ENCODE measurements around the gene CA10. TPM values are rescaled to one million over a fixed set of nuclear protein-coding genes. Genes with fewer than 3 reads are reported as not detected.

CA10 gene
- total RNA-seq, 2 donors from 2014 or later: 0.15 to 0.96 TPM

DNA sequence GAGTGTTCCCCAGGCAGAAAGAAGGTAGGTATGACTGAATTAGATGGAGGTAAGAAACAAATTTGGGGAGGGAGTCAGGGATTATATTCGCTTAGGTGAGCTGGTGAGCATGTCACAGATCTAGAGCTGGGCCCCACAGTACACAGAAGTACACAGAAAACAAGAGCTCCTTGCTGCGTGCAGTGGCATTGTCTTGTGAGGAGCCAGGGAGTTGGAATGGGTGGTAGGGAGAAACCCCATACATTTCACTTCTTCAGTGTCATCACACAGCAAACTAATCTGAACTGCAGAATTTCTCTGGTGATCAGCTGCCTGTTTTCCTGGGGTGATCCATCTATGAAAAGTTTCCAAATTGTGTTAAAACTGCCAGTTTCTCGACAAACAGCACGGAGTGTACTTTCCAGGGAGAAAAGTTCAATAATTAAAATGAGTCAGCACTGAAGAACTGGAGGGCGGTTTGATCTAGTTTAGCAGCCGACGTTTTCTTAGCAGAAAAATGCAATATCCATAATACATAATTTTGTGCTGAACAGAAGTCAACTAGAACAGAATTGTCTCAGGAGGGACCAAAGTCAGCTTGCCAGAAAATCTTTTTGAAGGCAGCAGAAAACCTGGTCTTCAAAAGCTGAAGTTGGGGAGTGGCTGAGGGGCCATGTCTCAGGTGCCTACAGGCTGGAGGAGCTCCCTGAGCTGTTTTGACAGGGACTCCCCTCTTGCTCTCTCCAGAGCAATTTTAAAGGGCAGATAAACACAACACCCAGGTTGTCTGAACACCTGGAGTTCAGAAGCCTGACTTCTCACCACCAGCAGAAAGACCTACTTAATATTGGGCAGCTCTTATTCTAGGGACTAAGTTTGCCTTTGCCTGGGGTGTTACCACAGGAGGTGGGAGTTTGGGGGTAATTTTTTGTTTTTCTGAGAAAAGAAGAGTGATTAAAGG is 448.6 kb downstream of the CA10 start:
- Mint-ChIP-seq H3K27me3 (peaks cover 61% of the 10 kb centered on the region), H3K4me1 (no peaks in the 10 kb centered on the region), H3K4me3 (no peak overlapping the region), H3K27ac (no peak overlapping the region), H3K36me3 (ENCODE audit: low read depth) (peaks cover 2% of the 10 kb centered on the region)
- H3K9me3 ChIP-seq (ENCODE audit: control insufficient read depth, low read length, poor library complexity, severe bottlenecking): no peaks in the 10 kb centered on the region
- no peak for ATAC-seq
- DNase-seq: no peak

DNA sequence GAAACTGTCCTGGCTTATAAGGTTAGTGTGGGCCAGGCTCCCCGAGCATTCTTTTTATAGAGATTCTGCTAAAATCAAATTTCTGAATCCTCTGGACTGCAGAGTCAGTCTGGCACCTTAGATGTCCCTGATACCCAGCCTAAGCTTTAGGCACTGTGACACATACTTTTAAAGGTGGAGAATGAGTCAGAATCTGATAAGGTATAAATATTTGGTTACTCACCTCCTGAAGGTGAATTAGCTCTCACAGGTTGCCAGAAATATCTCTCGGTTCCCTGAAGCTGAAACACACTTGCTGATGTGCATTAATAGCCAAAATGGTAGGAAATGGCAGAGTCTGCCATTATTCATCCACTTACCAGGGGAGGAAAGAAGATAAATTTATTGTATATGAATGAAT is 451.3 kb downstream of the CA10 start:
- no peak for DNase-seq
- Mint-ChIP-seq H3K27ac (no peak overlapping the region), H3K36me3 (ENCODE audit: low read depth) (peaks cover 3% of the 10 kb centered on the region), H3K27me3 (peaks cover 72% of the 10 kb centered on the region), H3K4me3 (no peak overlapping the region), H3K4me1 (no peaks in the 10 kb centered on the region)
- no peak for ATAC-seq
- H3K9me3 ChIP-seq (ENCODE audit: control insufficient read depth, low read length, poor library complexity, severe bottlenecking): no peaks in the 10 kb centered on the region

DNA sequence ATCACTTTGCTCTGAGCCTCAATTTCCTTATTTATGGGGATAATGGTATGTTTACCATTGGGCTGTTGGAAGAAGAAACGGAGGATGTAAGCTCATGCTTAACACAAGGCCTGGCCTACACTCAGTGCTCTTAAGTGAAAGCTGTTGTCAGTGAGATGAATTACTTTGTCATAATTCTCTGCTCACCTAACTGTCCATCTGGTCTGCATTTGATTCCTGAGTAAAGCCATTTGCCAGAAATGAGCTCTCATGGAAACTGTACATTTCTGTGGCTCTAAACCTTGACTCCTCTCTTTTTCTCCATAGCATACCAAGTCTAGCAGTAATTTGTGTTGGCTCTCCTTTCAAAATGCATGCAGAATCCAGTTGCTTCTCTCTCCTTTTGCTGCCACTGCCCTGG is 452.4 kb downstream of the CA10 start:
- DNase-seq: no peak
- no peak overlapping the region for H3K4me3 Mint-ChIP-seq
- no peak for ATAC-seq
- H3K4me1 Mint-ChIP-seq: no peaks in the 10 kb centered on the region
- H3K27me3 Mint-ChIP-seq: peaks cover 65% of the 10 kb centered on the region
- H3K36me3 Mint-ChIP-seq (ENCODE audit: low read depth): peaks cover 3% of the 10 kb centered on the region
- H3K27ac Mint-ChIP-seq: no peak overlapping the region
- no peaks in the 10 kb centered on the region for H3K9me3 ChIP-seq (ENCODE audit: control insufficient read depth, low read length, poor library complexity, severe bottlenecking)

DNA sequence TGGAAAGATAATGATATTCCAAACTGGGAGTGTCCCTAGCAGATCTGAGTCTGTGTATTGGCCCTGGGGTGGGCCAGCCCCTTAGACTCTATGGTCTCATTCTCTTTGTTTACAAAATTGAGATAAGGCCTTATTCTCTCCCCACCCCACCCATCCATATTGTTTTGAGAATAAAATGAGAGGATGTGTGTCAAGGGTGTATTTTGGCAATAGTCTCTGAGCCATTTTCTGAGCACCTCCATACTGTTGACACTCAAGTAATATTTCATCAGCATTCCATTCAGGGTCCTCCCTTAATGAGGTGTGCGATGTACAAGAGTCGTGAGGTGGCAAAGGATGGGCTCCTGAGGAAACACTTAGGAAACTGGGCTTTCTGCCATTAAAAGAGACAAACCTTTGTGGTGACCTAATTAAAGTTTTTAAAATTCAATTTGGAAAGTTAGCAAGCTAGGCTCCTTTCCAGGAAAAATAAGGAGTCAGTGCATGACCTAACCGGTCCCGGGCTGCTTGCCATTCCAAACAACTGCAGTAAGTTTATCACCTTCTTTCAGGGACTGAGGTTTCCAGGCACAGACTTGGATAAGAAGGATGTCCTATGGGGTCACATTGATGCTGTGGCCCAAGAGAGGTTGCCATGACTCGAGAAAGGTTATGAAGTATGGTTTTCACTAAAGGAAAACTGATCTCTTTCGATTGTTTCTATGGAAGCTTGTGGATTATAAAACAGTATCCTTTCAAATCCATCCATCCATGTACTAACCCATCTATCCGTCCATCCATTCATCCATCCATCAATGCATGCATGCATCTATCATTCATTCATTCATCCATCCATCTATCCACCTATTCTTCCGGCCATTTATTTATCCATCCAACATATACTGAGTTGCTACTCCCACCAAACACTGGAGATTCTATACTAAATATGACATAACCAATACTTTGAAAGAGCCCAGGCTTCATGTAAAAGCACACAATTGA is 454.9 kb downstream of the CA10 start:
- H3K4me1 Mint-ChIP-seq: no peaks in the 10 kb centered on the region
- ATAC-seq: no peak
- H3K9me3 ChIP-seq (ENCODE audit: control insufficient read depth, low read length, poor library complexity, severe bottlenecking): no peaks in the 10 kb centered on the region
- DNase-seq: no peak
- peaks cover 59% of the 10 kb centered on the region for H3K27me3 Mint-ChIP-seq
- peaks cover 6% of the 10 kb centered on the region for H3K36me3 Mint-ChIP-seq (ENCODE audit: low read depth)
- no peak overlapping the region for H3K4me3 Mint-ChIP-seq
- H3K27ac Mint-ChIP-seq: no peak overlapping the region

DNA sequence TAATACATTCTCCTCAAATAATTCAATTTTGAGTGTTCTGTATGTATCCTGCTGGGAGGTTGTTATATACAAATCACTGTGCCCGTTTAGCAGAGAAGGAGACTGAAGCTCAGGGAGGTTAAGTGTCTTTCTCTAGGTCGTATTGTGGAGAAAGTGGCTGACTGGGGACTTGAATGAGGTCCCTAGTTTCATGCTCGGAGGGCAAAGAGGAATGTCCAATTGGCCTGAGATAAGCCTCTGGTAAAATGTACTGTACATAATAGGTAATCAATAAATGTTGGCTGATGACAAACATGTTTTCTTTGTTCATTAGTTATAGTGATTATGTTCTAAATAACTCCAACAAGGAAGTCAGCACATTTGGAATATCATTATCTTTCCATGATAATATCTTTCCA is 455.6 kb downstream of the CA10 start:
- Mint-ChIP-seq H3K27me3 (peaks cover 59% of the 10 kb centered on the region), H3K36me3 (ENCODE audit: low read depth) (peaks cover 6% of the 10 kb centered on the region), H3K27ac (no peak overlapping the region), H3K4me3 (no peak overlapping the region), H3K4me1 (no peaks in the 10 kb centered on the region)
- ATAC-seq (no peak), DNase-seq (no peak)
- no peaks in the 10 kb centered on the region for H3K9me3 ChIP-seq (ENCODE audit: control insufficient read depth, low read length, poor library complexity, severe bottlenecking)

DNA sequence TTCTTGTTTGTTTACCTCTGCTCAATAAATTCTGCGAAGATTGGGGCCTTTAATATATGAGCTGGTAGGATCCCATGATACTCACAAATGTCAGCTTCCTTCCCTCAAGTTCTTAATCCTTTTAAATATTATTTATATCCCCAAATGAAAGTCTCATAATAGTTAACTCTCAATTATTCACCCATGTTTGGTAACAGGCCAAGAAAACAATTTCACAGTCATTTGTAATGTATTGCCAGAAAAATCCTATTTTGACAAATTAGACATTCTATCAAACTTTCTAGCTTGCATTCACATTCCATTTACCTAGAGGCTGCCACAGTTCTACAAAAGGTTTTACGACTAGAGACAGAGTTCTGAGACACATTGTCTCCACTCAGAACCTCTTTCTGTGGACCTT is 457.0 kb downstream of the CA10 start:
- Mint-ChIP-seq H3K27ac (no peak overlapping the region), H3K36me3 (ENCODE audit: low read depth) (peaks cover 6% of the 10 kb centered on the region), H3K27me3 (peaks cover 47% of the 10 kb centered on the region), H3K4me1 (no peaks in the 10 kb centered on the region), H3K4me3 (no peak overlapping the region)
- DNase-seq (no peak), ATAC-seq (no peak)
- H3K9me3 ChIP-seq (ENCODE audit: control insufficient read depth, low read length, poor library complexity, severe bottlenecking): no peaks in the 10 kb centered on the region

DNA sequence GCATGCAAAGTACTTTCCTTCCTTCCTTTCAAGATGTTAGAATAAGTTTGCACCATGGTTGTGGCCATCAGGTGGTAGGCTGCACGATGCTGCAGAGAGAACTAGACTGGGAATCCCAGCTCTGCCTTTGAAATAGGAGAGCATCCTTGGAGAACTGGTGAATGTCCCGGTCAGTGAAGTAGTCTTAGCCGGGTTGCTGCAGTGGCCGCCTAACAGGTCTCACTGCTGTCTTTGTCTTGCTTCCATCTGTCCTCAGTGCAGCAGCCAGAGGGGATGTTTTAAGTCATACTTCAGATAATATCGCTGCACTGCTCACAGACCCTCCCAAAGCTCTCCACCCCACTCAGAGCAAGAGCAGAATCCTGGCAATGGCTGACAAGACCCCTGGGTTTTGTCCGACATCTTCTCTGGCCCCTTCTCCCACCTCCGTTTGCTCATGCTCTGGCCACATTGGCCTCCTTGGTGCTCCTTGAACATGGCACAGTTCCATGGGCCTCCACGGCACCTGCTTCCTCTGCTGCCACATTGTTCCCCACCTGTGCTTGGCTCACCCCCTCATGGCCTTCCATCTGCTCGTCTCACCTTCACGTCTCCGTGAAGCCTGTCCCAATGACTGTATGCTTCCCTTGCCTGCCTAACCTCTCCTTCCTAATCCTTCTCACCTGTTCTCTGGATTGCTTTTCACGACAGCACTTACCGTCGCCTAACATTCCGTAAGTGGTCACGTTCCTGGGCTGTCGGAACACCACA is 458.3 kb downstream of the CA10 start:
- Mint-ChIP-seq H3K27ac (no peak overlapping the region), H3K4me3 (no peak overlapping the region), H3K4me1 (no peaks in the 10 kb centered on the region), H3K27me3 (peaks cover 38% of the 10 kb centered on the region), H3K36me3 (ENCODE audit: low read depth) (peaks cover 6% of the 10 kb centered on the region)
- no peaks in the 10 kb centered on the region for H3K9me3 ChIP-seq (ENCODE audit: control insufficient read depth, low read length, poor library complexity, severe bottlenecking)
- DNase-seq: no peak
- ATAC-seq: no peak

DNA sequence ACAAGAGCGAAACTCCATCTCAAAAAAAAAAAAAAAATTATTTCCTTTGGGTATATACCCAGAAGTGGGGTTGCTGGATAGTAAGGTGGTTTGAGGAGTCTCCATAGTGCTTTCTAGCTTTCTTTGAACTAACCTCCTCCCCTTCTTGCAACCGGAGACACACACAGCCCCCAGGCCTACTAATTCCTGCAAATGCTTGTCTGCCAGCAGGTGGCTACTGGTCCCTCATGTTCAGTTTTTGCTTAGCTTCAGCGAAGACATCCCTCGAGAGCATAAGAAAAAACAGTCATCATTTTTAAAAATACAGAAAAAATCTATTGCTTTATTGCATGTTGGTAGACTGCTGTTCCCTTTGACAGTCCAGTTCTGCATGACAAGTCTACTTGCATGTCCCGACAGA is 459.2 kb downstream of the CA10 start:
- Mint-ChIP-seq H3K4me1 (no peaks in the 10 kb centered on the region), H3K36me3 (ENCODE audit: low read depth) (peaks cover 4% of the 10 kb centered on the region), H3K4me3 (no peak overlapping the region), H3K27me3 (peaks cover 31% of the 10 kb centered on the region), H3K27ac (no peak overlapping the region)
- no peaks in the 10 kb centered on the region for H3K9me3 ChIP-seq (ENCODE audit: control insufficient read depth, low read length, poor library complexity, severe bottlenecking)
- DNase-seq (no peak), ATAC-seq (no peak)

DNA sequence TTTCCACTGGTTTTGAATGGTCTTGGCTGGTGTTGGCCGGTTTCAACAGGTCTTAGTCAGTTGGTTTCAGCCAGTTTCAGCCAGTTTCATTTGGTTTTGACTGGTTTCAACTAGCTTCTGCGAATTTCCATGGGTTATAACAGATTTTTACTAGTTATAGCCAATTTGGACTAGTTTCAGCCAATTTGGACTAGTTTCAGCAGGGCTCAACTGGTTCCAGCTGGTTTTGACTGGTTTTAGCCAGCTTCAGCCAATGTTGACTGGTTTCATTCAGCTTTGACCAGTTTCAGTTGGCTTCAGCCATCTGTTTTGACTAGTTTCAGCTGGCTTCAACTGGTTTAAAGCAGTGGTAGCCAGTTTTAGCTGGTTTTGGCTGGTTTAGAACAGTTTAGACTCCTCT is 465.6 kb downstream of the CA10 start:
- H3K4me1 Mint-ChIP-seq: no peaks in the 10 kb centered on the region
- H3K4me3 Mint-ChIP-seq: no peak overlapping the region
- DNase-seq (no peak), ATAC-seq (no peak)
- no peaks in the 10 kb centered on the region for H3K9me3 ChIP-seq (ENCODE audit: control insufficient read depth, low read length, poor library complexity, severe bottlenecking)
- peaks cover 2% of the 10 kb centered on the region for H3K27me3 Mint-ChIP-seq
- H3K36me3 Mint-ChIP-seq (ENCODE audit: low read depth): no peaks in the 10 kb centered on the region
- H3K27ac Mint-ChIP-seq: no peak overlapping the region

DNA sequence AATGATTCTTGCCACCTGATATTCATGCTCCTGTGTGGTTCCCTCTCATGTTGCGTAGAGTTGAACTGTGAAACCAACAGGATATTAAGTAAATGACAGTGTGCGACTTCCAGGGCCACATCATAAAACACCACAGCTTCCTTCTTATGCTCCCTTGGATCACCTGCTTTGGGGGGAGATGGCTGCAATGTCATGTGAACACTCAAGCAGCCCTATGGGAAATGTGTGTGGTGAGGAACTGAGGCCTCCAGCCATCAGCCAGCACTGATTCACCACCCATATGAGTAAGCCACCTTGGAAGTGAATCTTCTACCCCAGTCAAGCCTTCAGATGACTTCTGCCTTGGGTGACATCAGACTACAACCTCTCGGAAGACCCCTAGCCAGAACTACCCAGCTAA is 470.6 kb downstream of the CA10 start:
- H3K27me3 Mint-ChIP-seq: peaks cover 10% of the 10 kb centered on the region
- DNase-seq: no peak
- no peaks in the 10 kb centered on the region for H3K36me3 Mint-ChIP-seq (ENCODE audit: low read depth)

DNA sequence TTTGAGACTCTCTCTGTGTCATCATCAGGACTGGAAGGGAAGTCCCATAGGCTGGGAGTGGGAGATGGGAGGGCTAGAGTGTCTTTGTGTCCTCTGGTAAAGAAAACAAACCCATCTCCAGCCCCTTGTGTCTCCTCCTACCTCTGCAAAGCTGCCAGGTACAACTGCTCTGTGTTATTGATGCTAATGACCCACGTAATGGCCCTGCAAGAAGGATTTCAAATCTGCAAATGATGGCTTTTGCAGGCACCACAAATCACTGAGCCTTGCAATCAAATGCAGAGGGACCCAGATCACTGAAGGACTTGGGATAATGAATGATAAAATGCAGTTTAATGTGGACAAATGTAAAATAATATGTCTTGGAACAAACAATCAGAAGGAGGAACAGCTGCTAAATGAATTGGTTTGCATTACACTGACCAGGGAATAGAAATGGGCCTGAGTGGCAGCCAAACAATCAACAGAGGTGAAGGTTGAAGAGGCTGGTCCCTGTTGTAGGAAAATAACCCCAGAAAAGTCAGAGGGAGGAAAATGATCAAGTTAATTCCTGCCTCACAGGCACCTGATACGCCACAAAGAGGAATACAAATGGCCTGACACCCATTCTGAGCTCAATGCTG is 473.1 kb downstream of the CA10 start:
- Mint-ChIP-seq H3K4me3 (no peak overlapping the region), H3K27ac (no peak overlapping the region), H3K4me1 (no peaks in the 10 kb centered on the region), H3K36me3 (ENCODE audit: low read depth) (no peaks in the 10 kb centered on the region), H3K27me3 (peaks cover 34% of the 10 kb centered on the region)
- no peaks in the 10 kb centered on the region for H3K9me3 ChIP-seq (ENCODE audit: control insufficient read depth, low read length, poor library complexity, severe bottlenecking)
- DNase-seq (no peak), ATAC-seq (no peak)

More for the DNA sequence above, 470.6 kb downstream of the CA10 start:
- no peaks in the 10 kb centered on the region for H3K9me3 ChIP-seq (ENCODE audit: control insufficient read depth, low read length, poor library complexity, severe bottlenecking)
- ATAC-seq: no peak
- Mint-ChIP-seq H3K4me3 (no peak overlapping the region), H3K27ac (no peak overlapping the region), H3K4me1 (no peaks in the 10 kb centered on the region)

DNA sequence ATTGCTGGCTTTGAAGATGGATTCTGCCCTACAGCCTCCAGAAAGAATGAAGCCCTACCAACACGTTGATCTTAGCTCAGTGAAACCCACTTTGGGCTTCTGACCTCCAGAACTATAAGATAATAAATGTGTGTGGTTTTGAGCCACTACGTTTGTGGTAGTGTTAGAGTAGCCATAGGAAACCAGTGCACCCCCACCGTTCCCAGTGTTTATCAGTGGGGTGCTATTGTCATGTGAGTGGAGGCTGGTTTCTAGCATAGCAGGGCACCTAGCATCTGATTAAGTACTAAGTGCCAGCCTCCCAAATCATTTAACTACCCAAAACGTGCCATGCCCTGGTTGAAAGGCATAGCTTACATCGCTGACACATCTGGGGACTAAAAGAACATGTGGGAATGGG is 474.3 kb downstream of the CA10 start:
- Mint-ChIP-seq H3K27me3 (peaks cover 42% of the 10 kb centered on the region), H3K36me3 (ENCODE audit: low read depth) (no peaks in the 10 kb centered on the region), H3K27ac (no peak overlapping the region), H3K4me1 (no peaks in the 10 kb centered on the region), H3K4me3 (no peak overlapping the region)
- no peaks in the 10 kb centered on the region for H3K9me3 ChIP-seq (ENCODE audit: control insufficient read depth, low read length, poor library complexity, severe bottlenecking)
- no peak for ATAC-seq
- no peak for DNase-seq

Data from T-helper 17 cell (primary cell).